Lower lobe of right lung (tissue), 2 donors: ENCODE results near the gene SPART. TPM values are rescaled to one million over a fixed set of nuclear protein-coding genes. Genes with fewer than 3 reads are reported as not detected.
"Not testable (repeated sequence)": the region's sequence is repeated elsewhere in the genome, so short reads cannot be mapped to it uniquely, and the experiment has no call there.

Experiments used
- ATAC-seq, 2 donors: fragments of 200-7000 bp; cut with Tn5 transposase; one replicate each; pipeline ENCODE4 v1.9.1; 2020 to 2022; ENCODE audit warnings: mild to moderate bottlenecking in 2 of 2, moderate library complexity in 2 of 2
- DNase-seq: peaks from one replicate; pipeline ENCODE4 v3.0.0-alpha.2; 2020
- H3K27ac ChIP-seq: fragments of 200-600 bp; one replicate; pipeline ENCODE4 v1.8.0; 2022
- H3K27me3 ChIP-seq: fragments of 200-600 bp; one replicate; pipeline ENCODE4 v1.8.0; 2022; ENCODE audit warnings: low read depth
- H3K36me3 ChIP-seq: fragments of 200-600 bp; one replicate; pipeline ENCODE4 v1.8.0; 2022; ENCODE audit warnings: mild to moderate bottlenecking
- H3K4me1 ChIP-seq: fragments of 200-600 bp; one replicate; pipeline ENCODE4 v1.8.0; 2022
- H3K4me3 ChIP-seq: fragments of 200-600 bp; one replicate; pipeline ENCODE4 v1.8.0; 2022; ENCODE audit warnings: mild to moderate bottlenecking
- H3K9me3 ChIP-seq: fragments of 200-600 bp; one replicate; pipeline ENCODE4 v1.8.0; 2022
- intact Hi-C: fragments of 100-400 bp; cut with DNase I; formaldehyde crosslinking; loops from one replicate; pipeline ENCODE4 v1.11.0; 2022
- total RNA-seq: library from RNA; stranded (reverse); fragmentation: NEBNext Ultra II Directional; extraction: Animal tissue kit (Norgen Biotek cat#: 25700); gene quantifications from one replicate; pipeline ENCODE4 v1.2.1, GENCODE V29; 2021
- TF ChIP-seq, protein P1 (sequence below): fragments of 200-600 bp; IDR thresholded peaks from one replicate; pipeline ENCODE4 v1.8.0; 2022; ENCODE audit warnings: antibody characterized with exemption, mild to moderate bottlenecking
- donor health status: DM: no; HTN: yes; CAD: no; lungs with severe emphysema.

Gene SPART
- total RNA-seq, 1 donor from 2014 or later, result 72.5 TPM

DNA sequence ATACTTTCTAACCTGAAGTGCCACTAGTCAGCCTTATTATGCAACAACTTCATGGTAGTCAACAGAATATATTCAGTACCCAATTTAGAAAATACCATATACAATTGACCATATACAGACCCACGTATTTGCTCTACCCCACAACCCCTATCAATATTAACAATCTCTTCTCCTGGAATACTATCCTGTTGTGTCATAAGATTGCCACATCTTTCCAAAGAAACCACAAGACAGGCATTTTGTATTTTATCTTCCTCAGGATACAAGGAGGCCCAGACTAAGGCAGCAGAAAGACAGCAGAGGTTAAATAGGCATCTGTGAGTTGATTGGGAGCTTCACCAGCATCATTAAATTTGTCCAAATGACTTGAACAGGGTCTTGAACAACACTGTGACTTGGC is 4.5 kb downstream of the SPART start:
- Histone ChIP-seq H3K4me3 (no peak overlapping the region), H3K9me3 (no peaks in the 10 kb centered on the region), H3K27me3 (no peaks in the 10 kb centered on the region), H3K4me1 (peaks cover 39% of the 10 kb centered on the region), H3K27ac (no peak overlapping the region), H3K36me3 (no peaks in the 10 kb centered on the region)
- ATAC-seq, result no peak
- TF ChIP-seq, protein P1, sequence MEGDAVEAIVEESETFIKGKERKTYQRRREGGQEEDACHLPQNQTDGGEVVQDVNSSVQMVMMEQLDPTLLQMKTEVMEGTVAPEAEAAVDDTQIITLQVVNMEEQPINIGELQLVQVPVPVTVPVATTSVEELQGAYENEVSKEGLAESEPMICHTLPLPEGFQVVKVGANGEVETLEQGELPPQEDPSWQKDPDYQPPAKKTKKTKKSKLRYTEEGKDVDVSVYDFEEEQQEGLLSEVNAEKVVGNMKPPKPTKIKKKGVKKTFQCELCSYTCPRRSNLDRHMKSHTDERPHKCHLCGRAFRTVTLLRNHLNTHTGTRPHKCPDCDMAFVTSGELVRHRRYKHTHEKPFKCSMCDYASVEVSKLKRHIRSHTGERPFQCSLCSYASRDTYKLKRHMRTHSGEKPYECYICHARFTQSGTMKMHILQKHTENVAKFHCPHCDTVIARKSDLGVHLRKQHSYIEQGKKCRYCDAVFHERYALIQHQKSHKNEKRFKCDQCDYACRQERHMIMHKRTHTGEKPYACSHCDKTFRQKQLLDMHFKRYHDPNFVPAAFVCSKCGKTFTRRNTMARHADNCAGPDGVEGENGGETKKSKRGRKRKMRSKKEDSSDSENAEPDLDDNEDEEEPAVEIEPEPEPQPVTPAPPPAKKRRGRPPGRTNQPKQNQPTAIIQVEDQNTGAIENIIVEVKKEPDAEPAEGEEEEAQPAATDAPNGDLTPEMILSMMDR, result no peak
- intact Hi-C loops, result no loop called here
- DNase-seq, result no peak

DNA sequence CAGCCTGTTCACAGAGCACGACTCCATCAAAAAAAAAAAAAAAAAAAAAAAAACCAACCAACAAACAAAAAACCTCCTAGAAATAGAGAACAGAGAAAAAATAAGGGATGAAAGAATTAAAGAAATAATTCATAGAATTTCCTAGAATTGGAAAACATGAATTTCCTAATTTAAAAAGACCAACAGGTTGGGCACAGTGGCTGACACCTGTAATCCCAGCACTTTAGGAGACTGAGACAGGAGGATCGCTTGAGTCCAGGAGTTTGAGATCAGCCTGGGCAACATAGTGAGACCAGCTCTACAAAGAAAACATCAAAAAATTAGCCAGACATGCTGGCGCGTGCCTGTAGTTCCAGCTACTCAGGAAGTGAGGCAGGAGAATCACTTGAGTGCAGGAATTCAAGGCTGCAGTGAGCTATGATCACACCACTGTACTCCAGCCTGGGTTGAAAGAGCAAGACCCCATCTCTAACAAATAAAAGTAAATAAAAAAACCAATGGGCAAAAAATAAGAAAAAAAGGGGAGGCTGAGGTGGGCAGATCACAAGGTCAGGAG is 6.5 kb downstream of the SPART start:
- ATAC-seq (no peak), DNase-seq (no peak)
- H3K36me3 ChIP-seq, result peaks cover 9% of the 10 kb centered on the region
- no peaks in the 10 kb centered on the region for H3K9me3 ChIP-seq
- no peak overlapping the region for H3K27ac ChIP-seq
- H3K4me3 ChIP-seq, result no peak overlapping the region
- intact Hi-C loops, result no loop called here
- peaks cover 41% of the 10 kb centered on the region for H3K4me1 ChIP-seq
- TF ChIP-seq, protein P1, result no peak
- H3K27me3 ChIP-seq, result no peaks in the 10 kb centered on the region

DNA sequence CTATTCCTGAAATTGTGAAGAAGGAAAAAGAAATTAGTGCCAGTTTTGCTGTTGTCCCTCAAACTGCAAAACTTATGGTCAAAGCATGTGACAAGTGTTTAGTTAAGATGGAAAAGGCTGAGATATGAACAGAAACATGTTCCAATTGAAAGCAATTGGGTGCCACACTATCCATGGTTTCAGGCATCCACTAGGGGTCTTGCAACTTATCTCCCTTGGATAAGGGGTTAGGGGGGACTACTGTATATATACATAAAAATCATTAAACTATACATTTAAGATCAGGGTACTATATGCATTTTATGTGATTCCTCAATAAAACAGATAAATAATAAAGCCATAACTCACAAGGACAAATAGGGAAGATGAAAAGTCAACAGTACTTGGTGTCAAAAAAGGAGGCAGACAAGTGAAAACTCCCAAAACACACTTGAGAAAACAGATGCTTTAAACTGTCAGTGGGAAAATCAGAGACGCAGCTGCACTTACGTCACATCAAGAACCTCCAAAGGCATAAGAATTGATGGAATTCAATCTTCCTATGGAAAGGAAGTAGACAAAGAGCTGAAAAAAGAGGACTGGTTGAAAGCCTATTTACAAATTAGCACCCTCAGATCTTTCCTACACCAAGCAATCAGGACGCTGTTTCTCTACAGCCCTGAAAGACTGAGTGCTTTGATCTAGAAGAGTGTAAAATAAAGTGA is 8.1 kb downstream of the SPART start:
- H3K36me3 ChIP-seq, result peaks cover 17% of the 10 kb centered on the region
- peaks cover 40% of the 10 kb centered on the region for H3K4me1 ChIP-seq
- no peak for DNase-seq
- no peak overlapping the region for H3K4me3 ChIP-seq
- H3K9me3 ChIP-seq, result no peaks in the 10 kb centered on the region
- TF ChIP-seq, protein P1, result no peak
- ATAC-seq, result no peak
- no peaks in the 10 kb centered on the region for H3K27me3 ChIP-seq
- intact Hi-C loops, result no loop called here
- no peak overlapping the region for H3K27ac ChIP-seq

DNA sequence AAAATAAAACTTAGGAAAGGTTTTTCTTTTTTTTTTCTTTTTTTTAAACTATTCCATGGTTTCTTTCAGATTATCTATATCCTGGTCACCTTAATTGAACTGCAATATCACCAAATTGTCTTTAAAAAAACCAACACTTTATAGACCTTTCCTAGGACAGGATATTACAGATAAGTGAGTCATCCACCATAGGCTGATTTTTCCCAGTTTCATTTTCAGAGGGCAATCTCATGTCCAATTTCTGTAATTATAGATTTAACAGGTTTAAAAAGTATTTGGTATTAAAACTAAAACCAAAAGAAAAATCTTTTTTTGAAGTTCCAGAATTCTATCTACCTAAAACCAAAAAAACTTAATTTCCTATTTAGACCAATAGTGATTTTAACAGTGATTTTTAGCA is 13.2 kb downstream of the SPART start:
- Histone ChIP-seq H3K27me3 (no peaks in the 10 kb centered on the region), H3K4me1 (peaks cover 30% of the 10 kb centered on the region), H3K4me3 (no peak overlapping the region), H3K27ac (no peak overlapping the region), H3K36me3 (peaks cover 50% of the 10 kb centered on the region), H3K9me3 (no peaks in the 10 kb centered on the region)
- intact Hi-C loops, result no loop called here
- no peak for ATAC-seq
- TF ChIP-seq, protein P1, result no peak
- no peak for DNase-seq

DNA sequence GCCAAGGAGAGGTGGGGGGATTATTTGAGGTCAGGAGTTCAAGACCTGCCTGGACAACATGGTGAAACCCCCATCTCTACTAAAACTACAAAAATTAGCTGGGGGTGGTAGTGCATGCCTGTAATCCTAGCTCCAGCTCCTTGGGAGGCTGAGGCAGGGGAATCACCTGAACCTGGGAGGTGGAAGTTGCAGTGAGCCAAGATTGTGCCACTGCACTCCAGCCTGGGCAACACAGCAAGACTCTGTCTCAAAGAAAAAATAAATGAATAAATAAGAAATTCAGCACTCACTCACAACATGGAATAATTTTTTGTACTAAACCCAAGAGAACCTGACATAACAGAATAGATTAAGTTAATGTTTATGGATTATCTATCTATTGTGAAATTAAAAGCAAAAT is 13.9 kb downstream of the SPART start:
- intact Hi-C loops, DNase-seq, H3K27me3 ChIP-seq, H3K4me3 ChIP-seq, H3K9me3 ChIP-seq, ATAC-seq, H3K27ac ChIP-seq: not testable (repeated sequence)
- Histone ChIP-seq H3K4me1 (peaks cover 30% of the 10 kb centered on the region), H3K36me3 (peaks cover 57% of the 10 kb centered on the region)

DNA sequence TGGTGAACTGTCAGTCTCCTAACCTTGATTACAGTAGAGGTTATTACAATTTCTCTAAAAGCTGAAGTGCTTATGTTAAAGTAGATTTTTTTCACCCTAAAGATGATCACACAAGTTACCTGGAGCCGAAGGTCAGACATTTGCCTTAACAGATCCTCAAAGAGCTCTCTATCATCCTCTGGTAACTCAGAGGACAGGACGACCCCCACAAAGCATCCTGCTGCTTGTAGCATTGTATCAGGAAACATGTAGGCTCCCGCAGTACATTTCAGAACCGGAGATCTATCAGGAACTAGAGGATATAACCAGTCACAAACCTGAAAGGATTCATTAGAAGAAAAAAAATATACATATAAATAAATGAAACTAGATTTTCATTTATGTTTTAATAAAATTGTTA is 14.9 kb downstream of the SPART start:
- ATAC-seq (no peak), DNase-seq (no peak)
- intact Hi-C loops, result no loop called here
- Histone ChIP-seq H3K27me3 (no peaks in the 10 kb centered on the region), H3K36me3 (peaks cover 67% of the 10 kb centered on the region), H3K4me1 (peaks cover 25% of the 10 kb centered on the region), H3K27ac (no peak overlapping the region), H3K4me3 (no peak overlapping the region), H3K9me3 (no peaks in the 10 kb centered on the region)
- TF ChIP-seq, protein P1, result no peak
